HepG2 (cell line): ENCODE data around the gene TTC6. TPM values are rescaled to one million over a fixed set of nuclear protein-coding genes. Genes with fewer than 3 reads are reported as not detected.

Source experiments
- FLYWCH1 ChIP-seq: sonication (generic); formaldehyde crosslinking; IDR thresholded peaks from 2 replicates; pipeline ENCODE4 v1.8.1; 2023; ENCODE audit warnings: mild to moderate bottlenecking, missing genetic modification reagents
- GFI1 ChIP-seq: sonication (generic); formaldehyde crosslinking; IDR thresholded peaks from 2 replicates; pipeline ENCODE4 v1.5.0; 2020; ENCODE audit warnings: missing genetic modification reagents, mild to moderate bottlenecking, borderline replicate concordance
- GLI4 ChIP-seq: sonication (generic); formaldehyde crosslinking; IDR thresholded peaks from 2 replicates; pipeline ENCODE4 v1.5.1; 2020; ENCODE audit warnings: missing genetic modification reagents, mild to moderate bottlenecking, moderate library complexity, borderline replicate concordance
- HCFC1 ChIP-seq: fragments of 150-350 bp; IDR thresholded peaks from 2 replicates; pipeline ENCODE4 v1.6.1; 2014; ENCODE audit warnings: low read depth, low read length
- PHB2 ChIP-seq: fragments of 450-650 bp; IDR thresholded peaks from 2 replicates; pipeline ENCODE4 v1.6.1; 2018; ENCODE audit not compliant: partially characterized antibody
- STAT5B ChIP-seq: sonication (generic); formaldehyde crosslinking; IDR thresholded peaks from 2 replicates; pipeline ENCODE4 v1.4.0; 2020; ENCODE audit warnings: missing genetic modification reagents
- XBP1 ChIP-seq: sonication (generic); formaldehyde crosslinking; IDR thresholded peaks from 2 replicates; pipeline ENCODE4 v1.5.0; 2020; ENCODE audit warnings: missing genetic modification reagents
- ZBTB42 ChIP-seq: sonication (generic); formaldehyde crosslinking; IDR thresholded peaks from 2 replicates; pipeline ENCODE4 v1.5.0; 2020; ENCODE audit warnings: mild to moderate bottlenecking, missing genetic modification reagents
- ZFY ChIP-seq: sonication (generic); formaldehyde crosslinking; IDR thresholded peaks from 2 replicates; pipeline ENCODE4 v1.4.0; 2020; ENCODE audit warnings: missing genetic modification reagents
- ZMYM2 ChIP-seq: sonication (generic); formaldehyde crosslinking; IDR thresholded peaks from 2 replicates; pipeline ENCODE4 v1.8.0; 2022; ENCODE audit warnings: mild to moderate bottlenecking, missing genetic modification reagents
- ZNF318 ChIP-seq: sonication (generic); formaldehyde crosslinking; IDR thresholded peaks from 2 replicates; pipeline ENCODE4 v1.4.0; 2020; ENCODE audit warnings: mild to moderate bottlenecking, missing genetic modification reagents
- ZNF331 ChIP-seq: sonication (generic); formaldehyde crosslinking; IDR thresholded peaks from 2 replicates; pipeline ENCODE4 v1.4.0; 2020; ENCODE audit warnings: missing genetic modification reagents
- ZNF644 ChIP-seq: IDR thresholded peaks from 2 replicates; pipeline ENCODE4 v1.6.1; 2016; ENCODE audit warnings: low read depth
- ZNF737 ChIP-seq: sonication (generic); formaldehyde crosslinking; IDR thresholded peaks from 2 replicates; pipeline ENCODE4 v1.5.0; 2020; ENCODE audit warnings: missing genetic modification reagents, mild to moderate bottlenecking, borderline replicate concordance
- ZNF790 ChIP-seq: sonication (generic); formaldehyde crosslinking; IDR thresholded peaks from 2 replicates; pipeline ENCODE4 v1.8.0; 2022; ENCODE audit warnings: missing genetic modification reagents, mild to moderate bottlenecking, borderline replicate concordance
- polyA plus RNA-seq, 8 experiments: library from polyadenylated mRNA; depleted of rRNA in 3 of 8; stranded (reverse) in 7 of 8; unstranded in 1 of 8; fragments of >200 nt; fragmentation: Illumina TruSeq in 4 of 8; extraction: Trizol in 4 of 8; gene quantifications; 2 replicates each; pipeline versions ENCODE4 v1.2.1 to v1.2.3, GENCODE V29; 2011 to 2016; ENCODE audit warnings: low read depth in 4 of 8, missing spikeins in 1 of 8, mixed read lengths in 1 of 8; ENCODE audit not compliant: insufficient read depth in 1 of 8
- total RNA-seq, 5 experiments: library from RNA; depleted of rRNA; stranded (reverse); fragments of >200 nt; fragmentation: Illumina TruSeq; extraction: Trizol; gene quantifications; 2 replicates each; pipeline ENCODE4 v1.2.3, GENCODE V29; 2016; ENCODE audit warnings: low read depth in 1 of 5
- TF ChIP-seq, protein P1 (sequence below): sonication (generic); formaldehyde crosslinking; conservative IDR thresholded peaks from 2 replicates; pipeline ENCODE4 v1.4.0; 2020; ENCODE audit warnings: mild to moderate bottlenecking, missing genetic modification reagents, moderate library complexity
- TF ChIP-seq, protein P2 (sequence below): sonication (generic); formaldehyde crosslinking; IDR thresholded peaks from 2 replicates; pipeline ENCODE4 v1.4.0; 2020; ENCODE audit warnings: mild to moderate bottlenecking, missing genetic modification reagents

TTC6 gene
- total and polyA plus RNA-seq, 2 of the 13 experiments (the other 11 are each of a cell fraction or from before 2014, with no cell fraction given) = 9.3 to 27.4 TPM

DNA sequence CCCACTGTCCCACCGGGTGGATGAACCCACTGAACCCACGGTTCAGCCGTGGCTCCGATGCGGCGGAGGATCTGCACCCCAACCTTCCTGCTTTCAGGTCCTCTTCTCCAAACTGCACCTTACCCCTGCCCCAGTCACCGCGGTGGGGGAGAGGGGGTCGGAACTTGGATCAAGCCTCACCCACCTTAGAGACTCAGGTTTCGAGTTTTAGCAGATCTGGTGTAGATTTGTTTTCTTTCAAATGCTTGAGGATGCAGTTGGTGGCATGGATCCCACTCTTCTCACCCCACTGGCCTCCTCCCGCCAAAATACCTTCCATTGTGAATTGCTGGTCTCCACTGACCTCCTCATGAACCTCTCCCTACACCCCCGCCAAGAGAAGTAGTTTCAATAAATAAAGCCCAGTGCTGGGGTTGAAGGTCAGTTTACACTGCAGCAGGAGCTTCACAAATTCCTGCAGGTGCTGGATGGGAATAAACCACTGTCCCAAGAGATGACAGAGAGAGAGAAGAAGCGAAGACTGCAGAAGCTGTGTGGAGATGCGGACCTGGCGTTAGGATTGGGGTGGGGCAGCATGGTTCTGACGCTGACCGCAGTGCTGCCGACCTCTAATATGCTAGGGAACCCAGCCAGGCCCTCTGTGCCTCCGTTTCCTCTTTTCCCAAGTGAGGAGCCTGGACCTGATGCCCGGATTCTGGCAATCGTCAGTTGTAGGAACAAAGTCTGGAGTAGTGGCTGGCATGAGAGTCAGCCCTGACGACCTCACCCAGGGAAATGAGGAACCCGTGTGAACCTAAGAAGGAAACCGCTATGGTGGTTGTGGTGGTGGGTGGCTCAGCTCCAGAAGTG, 7.4 kb downstream of the TTC6 start (continued):
- no peak for TF ChIP-seq ZNF318
- TF ChIP-seq, protein P1, sequence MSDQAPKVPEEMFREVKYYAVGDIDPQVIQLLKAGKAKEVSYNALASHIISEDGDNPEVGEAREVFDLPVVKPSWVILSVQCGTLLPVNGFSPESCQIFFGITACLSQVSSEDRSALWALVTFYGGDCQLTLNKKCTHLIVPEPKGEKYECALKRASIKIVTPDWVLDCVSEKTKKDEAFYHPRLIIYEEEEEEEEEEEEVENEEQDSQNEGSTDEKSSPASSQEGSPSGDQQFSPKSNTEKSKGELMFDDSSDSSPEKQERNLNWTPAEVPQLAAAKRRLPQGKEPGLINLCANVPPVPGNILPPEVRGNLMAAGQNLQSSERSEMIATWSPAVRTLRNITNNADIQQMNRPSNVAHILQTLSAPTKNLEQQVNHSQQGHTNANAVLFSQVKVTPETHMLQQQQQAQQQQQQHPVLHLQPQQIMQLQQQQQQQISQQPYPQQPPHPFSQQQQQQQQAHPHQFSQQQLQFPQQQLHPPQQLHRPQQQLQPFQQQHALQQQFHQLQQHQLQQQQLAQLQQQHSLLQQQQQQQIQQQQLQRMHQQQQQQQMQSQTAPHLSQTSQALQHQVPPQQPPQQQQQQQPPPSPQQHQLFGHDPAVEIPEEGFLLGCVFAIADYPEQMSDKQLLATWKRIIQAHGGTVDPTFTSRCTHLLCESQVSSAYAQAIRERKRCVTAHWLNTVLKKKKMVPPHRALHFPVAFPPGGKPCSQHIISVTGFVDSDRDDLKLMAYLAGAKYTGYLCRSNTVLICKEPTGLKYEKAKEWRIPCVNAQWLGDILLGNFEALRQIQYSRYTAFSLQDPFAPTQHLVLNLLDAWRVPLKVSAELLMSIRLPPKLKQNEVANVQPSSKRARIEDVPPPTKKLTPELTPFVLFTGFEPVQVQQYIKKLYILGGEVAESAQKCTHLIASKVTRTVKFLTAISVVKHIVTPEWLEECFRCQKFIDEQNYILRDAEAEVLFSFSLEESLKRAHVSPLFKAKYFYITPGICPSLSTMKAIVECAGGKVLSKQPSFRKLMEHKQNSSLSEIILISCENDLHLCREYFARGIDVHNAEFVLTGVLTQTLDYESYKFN (CRISPR knock-in tag) = peak; percentile 96
- TF ChIP-seq PHB2 = no peak
- peak; percentile 52; the same call in 1 of the 2 replicates for TF ChIP-seq ZMYM2
- TF ChIP-seq, protein P2, sequence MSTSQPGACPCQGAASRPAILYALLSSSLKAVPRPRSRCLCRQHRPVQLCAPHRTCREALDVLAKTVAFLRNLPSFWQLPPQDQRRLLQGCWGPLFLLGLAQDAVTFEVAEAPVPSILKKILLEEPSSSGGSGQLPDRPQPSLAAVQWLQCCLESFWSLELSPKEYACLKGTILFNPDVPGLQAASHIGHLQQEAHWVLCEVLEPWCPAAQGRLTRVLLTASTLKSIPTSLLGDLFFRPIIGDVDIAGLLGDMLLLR (CRISPR knock-in tag) = peak; percentile 63; the same call in 1 of the 2 replicates
- no peak for TF ChIP-seq FLYWCH1 (CRISPR knock-in tag)
- peak; percentile 90; the same call in 1 of the 2 replicates for TF ChIP-seq GLI4
- no peak for TF ChIP-seq ZBTB42 (CRISPR knock-in tag)
- no peak for TF ChIP-seq ZNF790 (CRISPR knock-in tag)
- TF ChIP-seq STAT5B (CRISPR knock-in tag) = no peak
- TF ChIP-seq GFI1 (CRISPR knock-in tag) = peak; percentile 92; the same call in 1 of the 2 replicates
- TF ChIP-seq ZNF331 (CRISPR knock-in tag) = peak; percentile 84
- peak; percentile 85 for TF ChIP-seq ZNF644 (CRISPR knock-in tag)
- no peak; the same call in 1 of the 2 replicates for TF ChIP-seq ZFY (CRISPR knock-in tag)
- TF ChIP-seq XBP1 (CRISPR knock-in tag) = peak; percentile 74; the same call in 1 of the 2 replicates
- no peak; the same call in 1 of the 2 replicates for TF ChIP-seq ZNF737 (CRISPR knock-in tag)
- TF ChIP-seq HCFC1 = no peak
